ES-I3 (cell line): ENCODE measurements around the gene CORIN.
"Not testable (repeated sequence)": the region's sequence is repeated elsewhere in the genome, so short reads cannot be mapped to it uniquely, and the experiment has no call there.

Experiments used
- H3K36me3 ChIP-seq: 2 replicates; pipeline ENCODE4 v1.6.1; 2013; ENCODE audit warnings: mild to moderate bottlenecking, low read length, control low read depth, moderate library complexity; ENCODE audit not compliant: insufficient read depth
- H3K4me1 ChIP-seq: 2 replicates; pipeline ENCODE4 v1.6.1; 2013; ENCODE audit warnings: mild to moderate bottlenecking, control low read depth, low read length; ENCODE audit not compliant: insufficient read depth
- H3K9ac ChIP-seq: 2 replicates; pipeline ENCODE4 v1.6.1; 2013; ENCODE audit warnings: low read depth, mild to moderate bottlenecking, low read length, moderate library complexity
- H3K9me3 ChIP-seq: 2 replicates; pipeline ENCODE4 v1.6.1; 2013; ENCODE audit warnings: mild to moderate bottlenecking, low read length, moderate library complexity; ENCODE audit not compliant: control insufficient read depth, insufficient read depth

Gene CORIN

DNA sequence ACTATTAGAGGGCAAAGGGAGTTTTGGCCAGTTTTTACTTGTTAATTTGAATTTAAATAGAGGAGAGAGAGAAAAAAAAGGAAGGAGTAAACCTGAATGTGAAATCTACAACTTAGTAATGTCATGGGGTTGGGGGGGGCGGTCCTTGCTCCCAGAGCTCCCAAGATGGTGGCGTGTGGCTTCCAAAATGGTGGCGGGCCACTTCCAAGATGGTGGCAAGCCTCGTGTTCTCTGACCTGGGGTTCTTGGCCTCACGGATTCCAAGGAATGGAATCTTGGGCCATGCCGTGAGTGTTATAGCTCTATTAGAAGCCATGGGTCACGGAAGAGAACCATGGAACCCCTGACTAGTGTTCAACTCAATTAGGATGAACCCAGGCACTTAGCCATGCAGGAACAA is 287.5 kb downstream of the CORIN start:
- H3K36me3 ChIP-seq = not testable (repeated sequence)

More for the DNA sequence above, 287.5 kb downstream of the CORIN start:
- H3K9me3 ChIP-seq, H3K4me1 ChIP-seq, H3K9ac ChIP-seq: not testable (repeated sequence)
